ENCODE data around the gene BEST1.
"Not testable (repeated sequence)": the region's sequence is repeated elsewhere in the genome, so short reads cannot be mapped to it uniquely, and the experiment has no call there.

BEST1 gene

DNA sequence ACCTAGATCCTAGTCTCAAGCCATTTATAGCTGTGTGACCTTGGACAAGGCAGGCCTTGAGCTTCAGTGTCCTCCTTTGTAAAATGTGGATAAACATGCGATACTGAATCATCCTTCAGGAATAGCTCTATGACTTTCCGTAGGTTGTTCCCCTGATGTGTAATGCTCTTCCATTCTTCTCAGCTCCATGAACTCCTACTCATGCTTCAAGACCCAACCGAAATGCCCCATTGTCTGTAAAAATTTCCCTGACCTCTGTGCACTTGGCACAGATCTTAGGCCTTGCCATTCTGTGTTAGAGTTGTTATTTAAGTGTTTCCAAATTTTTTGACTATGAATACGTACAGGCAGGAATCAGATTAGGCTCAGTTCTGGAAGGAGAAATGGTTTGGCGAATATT is 3.3 kb upstream of the BEST1 start:
- H3K4me3 ChIP-seq (ENCODE audit: low read depth in 1 of 5, low read length in 5 of 5) = no peak overlapping the region
- no peaks in the 10 kb centered on the region for H3K27me3 ChIP-seq (ENCODE audit: control insufficient read depth in 5 of 5, insufficient read depth in 4 of 5, low read length in 5 of 5)
- H3K4me1 ChIP-seq (ENCODE audit: control insufficient read depth in 5 of 5, insufficient read depth in 5 of 5, low read length in 5 of 5) = peaks cover 2 to 22% (median 17%) of the 10 kb centered on the region in 5 donors
- no peak overlapping the region for H3K27ac ChIP-seq (ENCODE audit: low read depth, low read length)
- H3K36me3 ChIP-seq (ENCODE audit: control insufficient read depth in 5 of 5, insufficient read depth in 5 of 5, low read length in 5 of 5) = no peaks in the 10 kb centered on the region
- H3K9ac ChIP-seq (ENCODE audit: low read length in 5 of 5) = no peak overlapping the region
- no peaks in the 10 kb centered on the region for H3K9me3 ChIP-seq (ENCODE audit: control insufficient read depth in 5 of 5, low read length in 5 of 5)

DNA sequence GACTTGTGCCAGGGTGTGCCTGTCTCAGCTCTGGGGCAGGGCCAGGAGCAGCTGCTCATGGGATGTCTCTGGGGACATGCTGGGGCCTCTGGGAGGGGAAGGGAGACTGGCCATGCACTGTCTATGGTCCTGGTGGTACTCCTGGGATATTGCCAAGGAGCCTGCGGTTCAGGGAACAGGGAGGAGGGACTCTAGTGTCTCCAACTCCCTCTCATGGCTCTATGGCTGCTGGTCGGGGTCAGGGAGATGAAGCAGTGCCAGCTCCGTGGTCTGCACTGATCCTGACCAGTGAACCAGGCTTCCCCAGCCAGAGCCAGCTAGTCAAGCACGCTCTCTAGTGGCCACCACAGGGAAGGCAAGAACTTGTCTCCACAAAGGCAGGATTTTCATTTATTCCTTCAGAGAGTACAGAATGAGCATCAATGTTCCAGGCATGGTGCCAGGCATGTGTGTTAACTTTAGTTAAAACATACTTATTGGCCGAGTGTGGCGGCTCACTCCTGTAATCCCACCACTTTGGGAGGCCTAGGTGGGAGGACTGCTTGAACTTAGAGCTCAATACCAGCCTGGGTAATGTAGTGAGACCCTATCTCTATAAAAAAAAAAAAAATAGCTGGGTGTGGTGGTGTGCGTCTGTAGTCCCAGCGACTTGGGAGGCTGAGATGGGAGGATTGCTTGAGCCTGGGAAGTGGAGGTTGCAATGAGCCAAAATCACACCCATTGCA is 2.5 kb upstream of the BEST1 start:
- H3K27me3 ChIP-seq (ENCODE audit: control insufficient read depth in 5 of 5, insufficient read depth in 4 of 5, low read length in 5 of 5) = no peaks in the 10 kb centered on the region
- peak overlapping the region in 2 of 5 donors; percentile 6 to 22 for H3K4me3 ChIP-seq (ENCODE audit: low read depth in 1 of 5, low read length in 5 of 5)
- H3K27ac ChIP-seq (ENCODE audit: low read depth, low read length) = no peak overlapping the region
- no peaks in the 10 kb centered on the region for H3K9me3 ChIP-seq (ENCODE audit: control insufficient read depth in 5 of 5, low read length in 5 of 5)
- H3K36me3 ChIP-seq (ENCODE audit: control insufficient read depth in 5 of 5, insufficient read depth in 5 of 5, low read length in 5 of 5) = no peaks in the 10 kb centered on the region
- H3K4me1 ChIP-seq (ENCODE audit: control insufficient read depth in 5 of 5, insufficient read depth in 5 of 5, low read length in 5 of 5) = peaks cover 2 to 22% (median 17%) of the 10 kb centered on the region in 5 donors
- H3K9ac ChIP-seq (ENCODE audit: low read length in 5 of 5) = no peak overlapping the region

DNA sequence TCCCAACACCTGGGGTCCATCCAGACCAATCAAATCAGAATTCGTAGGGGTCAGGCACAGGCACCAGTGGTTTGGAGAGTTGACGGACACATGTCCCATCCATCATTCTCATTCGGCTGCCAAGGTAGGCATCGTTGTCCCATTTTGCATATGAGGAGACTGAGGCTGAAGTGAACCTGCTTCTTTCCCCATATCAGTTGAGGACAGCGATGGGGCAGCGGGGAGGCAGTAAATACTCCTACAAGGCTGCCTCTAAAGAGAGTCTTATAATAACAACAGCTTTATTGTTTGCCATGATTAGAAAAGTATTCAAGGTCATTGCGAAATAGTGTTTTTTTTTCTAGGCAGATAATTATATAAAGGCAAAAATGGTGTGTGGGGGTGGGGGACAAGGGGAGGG is 1.6 kb upstream of the BEST1 start:
- Histone ChIP-seq H3K36me3 (ENCODE audit: control insufficient read depth in 5 of 5, insufficient read depth in 5 of 5, low read length in 5 of 5) (no peaks in the 10 kb centered on the region), H3K4me1 (ENCODE audit: control insufficient read depth in 5 of 5, insufficient read depth in 5 of 5, low read length in 5 of 5) (peaks cover 2 to 22% (median 17%) of the 10 kb centered on the region in 5 donors), H3K9me3 (ENCODE audit: control insufficient read depth in 5 of 5, low read length in 5 of 5) (no peaks in the 10 kb centered on the region), H3K27ac (ENCODE audit: low read depth, low read length) (no peak overlapping the region), H3K4me3 (ENCODE audit: low read depth in 1 of 5, low read length in 5 of 5) (no peak overlapping the region), H3K9ac (ENCODE audit: low read length in 5 of 5) (peak overlapping the region in 1 of 5 donors; percentile 23), H3K27me3 (ENCODE audit: control insufficient read depth in 5 of 5, insufficient read depth in 4 of 5, low read length in 5 of 5) (no peaks in the 10 kb centered on the region)

DNA sequence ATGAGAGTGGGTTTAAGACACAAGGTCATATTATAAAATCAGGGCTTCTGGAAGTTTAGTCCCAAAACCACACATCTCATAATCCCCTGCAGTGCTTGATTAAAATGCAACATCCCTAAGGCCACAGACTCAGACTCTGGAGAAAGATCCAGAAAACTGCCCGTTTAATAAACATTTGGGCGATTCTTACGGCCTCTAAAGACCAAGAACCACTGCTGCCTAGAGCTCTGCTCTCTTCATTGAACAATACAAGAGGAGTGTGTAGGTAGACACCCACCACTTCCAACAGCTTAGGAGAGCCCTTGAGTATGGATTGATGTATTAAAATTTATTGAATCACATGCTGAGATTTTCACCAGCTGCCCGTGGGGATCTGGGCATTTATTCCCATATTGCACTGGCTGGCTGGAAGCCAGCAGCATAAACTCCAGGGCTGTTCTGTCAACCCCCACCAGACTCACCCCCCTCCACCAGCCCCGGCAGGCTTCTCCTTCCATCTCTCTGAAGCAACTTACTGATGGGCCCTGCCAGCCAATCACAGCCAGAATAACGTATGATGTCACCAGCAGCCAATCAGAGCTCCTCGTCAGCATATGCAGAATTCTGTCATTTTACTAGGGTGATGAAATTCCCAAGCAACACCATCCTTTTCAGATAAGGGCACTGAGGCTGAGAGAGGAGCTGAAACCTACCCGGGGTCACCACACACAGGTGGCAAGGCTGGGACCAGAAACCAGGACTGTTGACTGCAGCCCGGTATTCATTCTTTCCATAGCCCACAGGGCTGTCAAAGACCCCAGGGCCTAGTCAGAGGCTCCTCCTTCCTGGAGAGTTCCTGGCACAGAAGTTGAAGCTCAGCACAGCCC is 749 bp upstream of the BEST1 start:
- Histone ChIP-seq H3K36me3 (ENCODE audit: control insufficient read depth in 5 of 5, insufficient read depth in 5 of 5, low read length in 5 of 5) (no peaks in the 10 kb centered on the region), H3K9ac (ENCODE audit: low read length in 5 of 5) (peak overlapping the region in 1 of 5 donors; percentile 26), H3K27ac (ENCODE audit: low read depth, low read length) (no peak overlapping the region), H3K27me3 (ENCODE audit: control insufficient read depth in 5 of 5, insufficient read depth in 4 of 5, low read length in 5 of 5) (no peaks in the 10 kb centered on the region), H3K4me3 (ENCODE audit: low read depth in 1 of 5, low read length in 5 of 5) (no peak overlapping the region), H3K4me1 (ENCODE audit: control insufficient read depth in 5 of 5, insufficient read depth in 5 of 5, low read length in 5 of 5) (peaks cover 2 to 23% (median 19%) of the 10 kb centered on the region in 5 donors), H3K9me3 (ENCODE audit: control insufficient read depth in 5 of 5, low read length in 5 of 5) (no peaks in the 10 kb centered on the region)

DNA sequence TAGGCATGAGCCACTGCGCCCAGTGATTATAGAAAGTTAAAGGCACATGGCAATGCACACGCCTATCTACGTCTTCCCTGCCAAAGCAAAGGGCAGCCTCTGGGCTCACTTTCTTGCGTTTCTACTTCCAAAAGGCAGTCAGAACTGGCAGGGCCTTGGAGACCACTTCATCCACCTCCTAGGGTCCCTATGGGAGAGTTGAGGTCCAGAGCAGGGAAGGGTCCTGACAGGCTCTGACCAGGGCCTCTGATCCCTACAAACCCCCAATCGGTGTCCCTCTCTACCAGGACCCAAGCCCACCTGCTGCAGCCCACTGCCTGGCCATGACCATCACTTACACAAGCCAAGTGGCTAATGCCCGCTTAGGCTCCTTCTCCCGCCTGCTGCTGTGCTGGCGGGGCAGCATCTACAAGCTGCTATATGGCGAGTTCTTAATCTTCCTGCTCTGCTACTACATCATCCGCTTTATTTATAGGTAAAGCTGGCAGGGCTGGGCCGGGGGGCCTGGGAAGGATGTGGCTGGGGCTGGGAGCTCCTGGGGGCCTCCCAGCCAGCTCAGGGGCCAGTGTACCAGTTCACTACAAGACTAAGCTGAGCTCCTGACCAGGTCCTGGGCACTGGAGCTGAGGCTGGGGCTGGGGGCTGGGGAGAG is 1.5 kb downstream of the BEST1 start:
- H3K4me3 ChIP-seq (ENCODE audit: low read depth in 1 of 5, low read length in 5 of 5) = no peak overlapping the region
- H3K36me3 ChIP-seq (ENCODE audit: control insufficient read depth in 5 of 5, insufficient read depth in 5 of 5, low read length in 5 of 5) = peaks cover 0 to under 1% (median 0%) of the 10 kb centered on the region in 5 donors
- H3K27me3 ChIP-seq (ENCODE audit: control insufficient read depth in 5 of 5, insufficient read depth in 4 of 5, low read length in 5 of 5) = no peaks in the 10 kb centered on the region
- H3K9me3 ChIP-seq (ENCODE audit: control insufficient read depth in 5 of 5, low read length in 5 of 5) = no peaks in the 10 kb centered on the region
- H3K4me1 ChIP-seq (ENCODE audit: control insufficient read depth in 5 of 5, insufficient read depth in 5 of 5, low read length in 5 of 5) = peaks cover 2 to 41% (median 38%) of the 10 kb centered on the region in 5 donors
- H3K27ac ChIP-seq (ENCODE audit: low read depth, low read length) = no peak overlapping the region
- H3K9ac ChIP-seq (ENCODE audit: low read length in 5 of 5) = no peak overlapping the region

DNA sequence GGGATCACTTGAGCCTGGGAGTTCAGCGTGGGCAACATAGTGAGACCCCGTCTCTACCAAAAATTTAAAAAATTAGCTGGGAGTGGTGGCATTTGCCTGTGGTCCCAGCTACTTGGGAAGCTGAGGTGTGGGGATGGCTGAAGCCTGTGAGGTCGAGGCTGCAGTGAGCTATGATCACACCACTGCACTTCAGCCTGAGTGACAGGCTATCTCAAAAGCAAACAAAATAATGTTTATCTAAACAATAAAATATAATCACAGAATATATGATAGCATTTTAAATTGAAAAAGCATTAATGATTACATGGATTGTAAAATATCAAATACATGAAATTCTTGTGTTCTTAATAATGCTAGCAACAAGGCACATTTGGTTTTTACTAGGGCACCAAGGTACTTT is 2.7 kb downstream of the BEST1 start:
- Histone ChIP-seq H3K9ac (ENCODE audit: low read length in 5 of 5) (no peak overlapping the region), H3K27ac (ENCODE audit: low read depth, low read length) (no peak overlapping the region), H3K9me3 (ENCODE audit: control insufficient read depth in 5 of 5, low read length in 5 of 5) (no peaks in the 10 kb centered on the region), H3K36me3 (ENCODE audit: control insufficient read depth in 5 of 5, insufficient read depth in 5 of 5, low read length in 5 of 5) (peaks cover 0 to 11% (median 4%) of the 10 kb centered on the region in 5 donors), H3K4me1 (ENCODE audit: control insufficient read depth in 5 of 5, insufficient read depth in 5 of 5, low read length in 5 of 5) (peaks cover 2 to 33% (median 29%) of the 10 kb centered on the region in 5 donors), H3K4me3 (ENCODE audit: low read depth in 1 of 5, low read length in 5 of 5) (no peak overlapping the region), H3K27me3 (ENCODE audit: control insufficient read depth in 5 of 5, insufficient read depth in 4 of 5, low read length in 5 of 5) (no peaks in the 10 kb centered on the region)

DNA sequence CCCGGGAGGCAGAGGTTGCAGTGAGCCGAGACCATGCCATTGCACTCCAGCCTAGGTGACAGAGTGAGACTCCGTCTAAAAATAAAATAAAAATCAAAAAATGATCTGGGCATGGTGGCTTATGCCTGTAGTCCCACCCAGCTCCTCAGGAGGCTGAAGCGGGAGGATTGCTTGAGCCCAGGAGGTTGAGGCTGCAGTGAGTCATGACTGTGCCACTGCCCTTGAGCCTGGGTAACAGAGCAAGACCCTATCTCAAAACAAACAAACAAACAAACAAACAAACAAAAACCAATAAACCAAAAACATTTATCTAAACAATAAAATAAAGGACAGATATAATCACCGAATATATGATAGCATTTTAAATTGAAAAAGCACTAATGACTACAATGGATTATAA is 3.5 kb downstream of the BEST1 start:
- peaks cover 0 to 19% (median 9%) of the 10 kb centered on the region in 5 donors for H3K36me3 ChIP-seq (ENCODE audit: control insufficient read depth in 5 of 5, insufficient read depth in 5 of 5, low read length in 5 of 5)
- H3K27ac ChIP-seq (ENCODE audit: low read depth, low read length); H3K9me3 ChIP-seq (ENCODE audit: control insufficient read depth in 5 of 5, low read length in 5 of 5); H3K27me3 ChIP-seq (ENCODE audit: control insufficient read depth in 5 of 5, insufficient read depth in 4 of 5, low read length in 5 of 5); H3K9ac ChIP-seq (ENCODE audit: low read length in 5 of 5); H3K4me3 ChIP-seq (ENCODE audit: low read depth in 1 of 5, low read length in 5 of 5): not testable (repeated sequence)
- peaks cover 2 to 33% (median 27%) of the 10 kb centered on the region in 5 donors for H3K4me1 ChIP-seq (ENCODE audit: control insufficient read depth in 5 of 5, insufficient read depth in 5 of 5, low read length in 5 of 5)

DNA sequence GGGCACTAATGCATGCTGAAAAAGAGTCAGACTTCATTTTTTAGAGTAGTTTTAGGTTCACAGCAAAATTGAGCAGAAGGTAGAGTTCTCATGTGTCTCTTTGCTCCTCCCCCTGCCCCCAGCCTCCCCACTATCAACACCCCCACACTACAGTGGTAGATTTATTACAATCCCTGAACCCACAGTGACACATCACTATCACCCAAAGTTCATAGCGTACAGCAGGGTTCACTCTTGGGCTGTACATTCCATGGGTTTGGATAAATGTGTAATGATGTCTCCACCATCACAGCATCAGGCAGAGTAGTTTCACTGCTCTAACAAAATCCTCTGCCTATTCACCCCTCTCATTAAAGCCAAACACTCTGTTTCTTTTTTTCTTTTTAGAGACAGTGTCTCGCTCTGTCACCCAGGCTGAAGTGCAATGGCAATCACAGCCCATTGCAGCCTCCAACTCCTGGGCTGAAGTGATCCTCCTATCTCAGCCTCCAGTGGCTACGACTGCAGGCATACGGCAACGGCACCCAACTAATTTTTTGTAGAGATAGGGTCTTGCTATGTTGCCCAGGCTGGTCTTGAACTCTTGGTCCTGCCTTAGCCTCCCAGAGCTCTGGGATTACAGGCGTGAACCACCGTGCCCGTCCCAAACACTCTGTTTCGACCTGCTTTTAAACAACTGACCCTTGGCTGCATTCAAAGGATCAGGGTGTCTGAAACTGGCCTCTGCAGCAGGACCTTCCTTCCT is 4.1 kb downstream of the BEST1 start:
- Histone ChIP-seq H3K27me3 (ENCODE audit: control insufficient read depth in 5 of 5, insufficient read depth in 4 of 5, low read length in 5 of 5) (no peaks in the 10 kb centered on the region), H3K36me3 (ENCODE audit: control insufficient read depth in 5 of 5, insufficient read depth in 5 of 5, low read length in 5 of 5) (peaks cover 0 to 25% (median 12%) of the 10 kb centered on the region in 5 donors), H3K9ac (ENCODE audit: low read length in 5 of 5) (peak overlapping the region in 3 of 5 donors; percentile 9 to 71 (median 43)), H3K4me3 (ENCODE audit: low read depth in 1 of 5, low read length in 5 of 5) (peak overlapping the region in 2 of 5 donors; percentile 11 to 62), H3K9me3 (ENCODE audit: control insufficient read depth in 5 of 5, low read length in 5 of 5) (no peaks in the 10 kb centered on the region), H3K27ac (ENCODE audit: low read depth, low read length) (peak overlapping the region; percentile 16), H3K4me1 (ENCODE audit: control insufficient read depth in 5 of 5, insufficient read depth in 5 of 5, low read length in 5 of 5) (peaks cover 2 to 29% (median 26%) of the 10 kb centered on the region in 5 donors)

DNA sequence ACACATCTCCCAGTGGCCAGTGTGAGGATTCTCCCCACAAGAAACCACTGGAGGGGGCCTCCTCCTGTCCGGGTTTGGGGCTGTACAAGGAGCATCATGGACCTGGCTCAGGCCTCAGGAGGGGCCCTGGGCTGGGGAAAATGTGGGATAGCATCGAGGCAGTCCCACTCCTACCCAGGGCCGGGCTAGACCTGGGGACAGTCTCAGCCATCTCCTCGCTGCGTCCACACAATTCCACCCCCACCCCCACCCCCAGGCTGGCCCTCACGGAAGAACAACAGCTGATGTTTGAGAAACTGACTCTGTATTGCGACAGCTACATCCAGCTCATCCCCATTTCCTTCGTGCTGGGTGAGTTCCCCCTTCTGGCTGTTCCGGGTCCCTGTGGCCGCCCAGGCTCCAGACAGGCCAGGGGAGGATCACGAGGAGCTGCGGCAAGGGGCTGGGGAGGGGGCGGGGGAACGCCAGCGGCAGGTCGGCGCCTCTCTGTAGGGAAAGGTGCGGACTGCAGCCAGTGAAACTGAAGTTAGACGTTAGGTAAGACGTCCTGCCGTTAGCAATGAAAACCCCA is 4.8 kb downstream of the BEST1 start:
- peak overlapping the region; percentile 24 for H3K27ac ChIP-seq (ENCODE audit: low read depth, low read length)
- H3K4me1 ChIP-seq (ENCODE audit: control insufficient read depth in 5 of 5, insufficient read depth in 5 of 5, low read length in 5 of 5) = peaks cover 0 to 23% (median 21%) of the 10 kb centered on the region in 5 donors
- H3K4me3 ChIP-seq (ENCODE audit: low read depth in 1 of 5, low read length in 5 of 5) = peak overlapping the region in 4 of 5 donors; percentile 36 to 62 (median 55)
- H3K36me3 ChIP-seq (ENCODE audit: control insufficient read depth in 5 of 5, insufficient read depth in 5 of 5, low read length in 5 of 5) = peaks cover 0 to 31% (median 17%) of the 10 kb centered on the region in 5 donors
- H3K27me3 ChIP-seq (ENCODE audit: control insufficient read depth in 5 of 5, insufficient read depth in 4 of 5, low read length in 5 of 5) = no peaks in the 10 kb centered on the region
- no peaks in the 10 kb centered on the region for H3K9me3 ChIP-seq (ENCODE audit: control insufficient read depth in 5 of 5, low read length in 5 of 5)
- H3K9ac ChIP-seq (ENCODE audit: low read length in 5 of 5) = peak overlapping the region in 4 of 5 donors; percentile 43 to 71 (median 51)
